ENCODE results near the gene EFNA4.

The EFNA4 gene

GRCh38 chr1:155086128-155086741 lies 22.7 kb downstream of the EFNA4 start (continued):
- TF ChIP-seq, protein P1, sequence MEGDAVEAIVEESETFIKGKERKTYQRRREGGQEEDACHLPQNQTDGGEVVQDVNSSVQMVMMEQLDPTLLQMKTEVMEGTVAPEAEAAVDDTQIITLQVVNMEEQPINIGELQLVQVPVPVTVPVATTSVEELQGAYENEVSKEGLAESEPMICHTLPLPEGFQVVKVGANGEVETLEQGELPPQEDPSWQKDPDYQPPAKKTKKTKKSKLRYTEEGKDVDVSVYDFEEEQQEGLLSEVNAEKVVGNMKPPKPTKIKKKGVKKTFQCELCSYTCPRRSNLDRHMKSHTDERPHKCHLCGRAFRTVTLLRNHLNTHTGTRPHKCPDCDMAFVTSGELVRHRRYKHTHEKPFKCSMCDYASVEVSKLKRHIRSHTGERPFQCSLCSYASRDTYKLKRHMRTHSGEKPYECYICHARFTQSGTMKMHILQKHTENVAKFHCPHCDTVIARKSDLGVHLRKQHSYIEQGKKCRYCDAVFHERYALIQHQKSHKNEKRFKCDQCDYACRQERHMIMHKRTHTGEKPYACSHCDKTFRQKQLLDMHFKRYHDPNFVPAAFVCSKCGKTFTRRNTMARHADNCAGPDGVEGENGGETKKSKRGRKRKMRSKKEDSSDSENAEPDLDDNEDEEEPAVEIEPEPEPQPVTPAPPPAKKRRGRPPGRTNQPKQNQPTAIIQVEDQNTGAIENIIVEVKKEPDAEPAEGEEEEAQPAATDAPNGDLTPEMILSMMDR (tag by site-specific recombination; IDR thresholded peaks at IDR 0.05): peak; percentile 90
- TF ChIP-seq ZNF2 (tag by site-specific recombination; IDR thresholded peaks at IDR 0.05) (peak; percentile 71; the same call in 1 of the 2 replicates), ZNF777 (tag by site-specific recombination; IDR thresholded peaks at IDR 0.05; ENCODE audit: borderline replicate concordance) (no peak), ZBTB48 (tag by site-specific recombination; IDR thresholded peaks at IDR 0.05) (no peak), ZNF433 (tag by site-specific recombination; IDR thresholded peaks at IDR 0.05; ENCODE audit: low read depth) (no peak), IKZF3 (tag by site-specific recombination; IDR thresholded peaks at IDR 0.05) (no peak), ZNF692 (tag by site-specific recombination; IDR thresholded peaks at IDR 0.05) (peak; percentile 48; the same call in 1 of the 2 replicates), PRDM1 (tag by site-specific recombination; IDR thresholded peaks at IDR 0.05) (peak; percentile 14; the same call in 1 of the 2 replicates), PRDM10 (tag by site-specific recombination; IDR thresholded peaks at IDR 0.05) (peak; percentile 28; the same call in 1 of the 2 replicates), GLIS2 (tag by site-specific recombination; IDR thresholded peaks at IDR 0.05) (peak; percentile 56)

DNA sequence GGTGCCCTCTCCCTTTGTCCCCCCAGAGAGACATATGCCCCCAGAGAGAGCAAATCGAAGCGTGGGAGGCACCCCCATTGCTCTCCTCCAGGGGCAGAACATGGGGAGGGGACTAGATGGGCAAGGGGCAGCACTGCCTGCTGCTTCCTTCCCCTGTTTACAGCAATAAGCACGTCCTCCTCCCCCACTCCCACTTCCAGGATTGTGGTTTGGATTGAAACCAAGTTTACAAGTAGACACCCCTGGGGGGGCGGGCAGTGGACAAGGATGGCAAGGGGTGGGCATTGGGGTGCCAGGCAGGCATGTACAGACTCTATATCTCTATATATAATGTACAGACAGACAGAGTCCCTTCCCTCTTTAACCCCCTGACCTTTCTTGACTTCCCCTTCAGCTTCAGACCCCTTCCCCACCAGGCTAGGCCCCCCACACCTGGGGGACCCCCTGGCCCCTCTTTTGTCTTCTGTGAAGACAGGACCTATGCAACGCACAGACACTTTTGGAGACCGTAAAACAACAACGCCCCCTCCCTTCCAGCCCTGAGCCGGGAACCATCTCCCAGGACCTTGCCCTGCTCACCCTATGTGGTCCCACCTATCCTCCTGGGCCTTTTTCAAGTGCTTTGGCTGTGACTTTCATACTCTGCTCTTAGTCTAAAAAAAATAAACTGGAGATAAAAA lies 23.5 kb downstream of the EFNA4 start:
- Histone ChIP-seq H3K27ac (ENCODE audit: extremely low read depth, low read depth, low read length) (no peak overlapping the region; the same call in 1 of the 2 replicates), H3K4me1 (ENCODE audit: control insufficient read depth, insufficient read depth, low read length) (peaks cover 10% of the 10 kb centered on the region), H3K9me3 (ENCODE audit: control insufficient read depth, insufficient read depth, low read depth, low read length) (no peaks in the 10 kb centered on the region), H3K36me3 (ENCODE audit: control insufficient read depth in 2 of 2, insufficient read depth in 1 of 2, low read length in 2 of 2) (no peaks in the 10 kb centered on the region), H3K4me3 (ENCODE audit: low read depth, low read length) (no peak overlapping the region)
- ChIA-PET CTCF (interaction anchor here (0.6 to 4.5 kb wide), 15 partner anchors 13 to 143 kb away, joined by 3 to 117 read pairs (median 5); partner anchors contain the start of genes DPM3, EFNA4 and KRTCAP2), POLR2A (no interaction called here)
- TF ChIP-seq KLF16 (tag by site-specific recombination; IDR thresholded peaks at IDR 0.05): no peak
- TF ChIP-seq ZIC2 (tag by site-specific recombination; IDR thresholded peaks at IDR 0.05): peak; percentile 18; the same call in 1 of the 2 replicates
- TF ChIP-seq, protein P2, sequence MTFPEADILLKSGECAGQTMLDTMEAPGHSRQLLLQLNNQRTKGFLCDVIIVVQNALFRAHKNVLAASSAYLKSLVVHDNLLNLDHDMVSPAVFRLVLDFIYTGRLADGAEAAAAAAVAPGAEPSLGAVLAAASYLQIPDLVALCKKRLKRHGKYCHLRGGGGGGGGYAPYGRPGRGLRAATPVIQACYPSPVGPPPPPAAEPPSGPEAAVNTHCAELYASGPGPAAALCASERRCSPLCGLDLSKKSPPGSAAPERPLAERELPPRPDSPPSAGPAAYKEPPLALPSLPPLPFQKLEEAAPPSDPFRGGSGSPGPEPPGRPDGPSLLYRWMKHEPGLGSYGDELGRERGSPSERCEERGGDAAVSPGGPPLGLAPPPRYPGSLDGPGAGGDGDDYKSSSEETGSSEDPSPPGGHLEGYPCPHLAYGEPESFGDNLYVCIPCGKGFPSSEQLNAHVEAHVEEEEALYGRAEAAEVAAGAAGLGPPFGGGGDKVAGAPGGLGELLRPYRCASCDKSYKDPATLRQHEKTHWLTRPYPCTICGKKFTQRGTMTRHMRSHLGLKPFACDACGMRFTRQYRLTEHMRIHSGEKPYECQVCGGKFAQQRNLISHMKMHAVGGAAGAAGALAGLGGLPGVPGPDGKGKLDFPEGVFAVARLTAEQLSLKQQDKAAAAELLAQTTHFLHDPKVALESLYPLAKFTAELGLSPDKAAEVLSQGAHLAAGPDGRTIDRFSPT (tag by site-specific recombination; IDR thresholded peaks at IDR 0.05): peak; percentile 36; the same call in 1 of the 2 replicates
- TF ChIP-seq ZNF548 (tag by site-specific recombination; IDR thresholded peaks at IDR 0.05): no peak
- no peak for TF ChIP-seq MZF1 (tag by site-specific recombination; IDR thresholded peaks at IDR 0.05; ENCODE audit: borderline replicate concordance)
- TF ChIP-seq, protein P3, sequence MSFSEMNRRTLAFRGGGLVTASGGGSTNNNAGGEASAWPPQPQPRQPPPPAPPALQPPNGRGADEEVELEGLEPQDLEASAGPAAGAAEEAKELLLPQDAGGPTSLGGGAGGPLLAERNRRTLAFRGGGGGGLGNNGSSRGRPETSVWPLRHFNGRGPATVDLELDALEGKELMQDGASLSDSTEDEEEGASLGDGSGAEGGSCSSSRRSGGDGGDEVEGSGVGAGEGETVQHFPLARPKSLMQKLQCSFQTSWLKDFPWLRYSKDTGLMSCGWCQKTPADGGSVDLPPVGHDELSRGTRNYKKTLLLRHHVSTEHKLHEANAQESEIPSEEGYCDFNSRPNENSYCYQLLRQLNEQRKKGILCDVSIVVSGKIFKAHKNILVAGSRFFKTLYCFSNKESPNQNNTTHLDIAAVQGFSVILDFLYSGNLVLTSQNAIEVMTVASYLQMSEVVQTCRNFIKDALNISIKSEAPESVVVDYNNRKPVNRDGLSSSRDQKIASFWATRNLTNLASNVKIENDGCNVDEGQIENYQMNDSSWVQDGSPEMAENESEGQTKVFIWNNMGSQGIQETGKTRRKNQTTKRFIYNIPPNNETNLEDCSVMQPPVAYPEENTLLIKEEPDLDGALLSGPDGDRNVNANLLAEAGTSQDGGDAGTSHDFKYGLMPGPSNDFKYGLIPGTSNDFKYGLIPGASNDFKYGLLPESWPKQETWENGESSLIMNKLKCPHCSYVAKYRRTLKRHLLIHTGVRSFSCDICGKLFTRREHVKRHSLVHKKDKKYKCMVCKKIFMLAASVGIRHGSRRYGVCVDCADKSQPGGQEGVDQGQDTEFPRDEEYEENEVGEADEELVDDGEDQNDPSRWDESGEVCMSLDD (tag by site-specific recombination; IDR thresholded peaks at IDR 0.05): no peak
- TF ChIP-seq ZNF404 (tag by site-specific recombination; IDR thresholded peaks at IDR 0.05): no peak
- 0 out of 2 replicates have a peak, but pooled peaks have one; percentile 8 for TF ChIP-seq PRDM10 (tag by site-specific recombination; IDR thresholded peaks at IDR 0.05)
